ENCODE results near the gene MAML3.

MAML3 gene

DNA sequence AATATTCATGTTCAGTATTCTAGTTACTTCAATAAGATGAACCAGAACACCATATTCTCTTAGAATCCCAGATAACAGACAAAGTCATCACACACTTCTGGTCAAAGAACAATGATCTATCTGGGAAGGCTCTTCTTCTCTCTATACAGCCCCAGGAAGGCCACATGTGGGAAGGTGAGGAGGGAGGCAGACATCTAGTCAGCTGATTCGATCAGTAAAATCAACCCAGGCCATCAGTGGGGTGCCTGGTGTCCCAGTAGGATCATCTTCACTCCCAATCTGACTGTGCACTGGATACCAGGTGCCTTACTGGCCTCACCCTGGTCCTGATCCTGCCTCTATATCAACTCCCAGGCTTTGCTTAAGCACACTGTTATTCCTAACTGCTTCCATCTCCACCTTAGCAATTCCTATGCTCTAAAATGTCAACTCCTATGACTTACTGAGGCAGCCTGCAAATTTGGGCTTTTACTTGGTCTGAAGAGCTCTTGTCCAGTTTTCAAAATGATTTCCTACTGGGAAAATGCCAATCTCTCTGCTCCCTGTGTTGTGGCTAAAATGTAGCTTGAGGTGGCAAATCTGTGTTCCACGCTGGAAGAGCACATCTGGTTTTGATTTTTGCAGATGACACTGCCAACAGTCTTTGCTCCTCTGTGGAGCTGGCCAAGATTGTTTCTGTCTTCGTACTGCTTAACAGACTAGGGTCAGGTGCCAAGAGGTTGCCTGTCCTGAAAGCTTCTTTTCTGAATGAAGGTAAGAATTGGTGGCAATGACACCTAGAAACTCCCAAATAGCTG lies 359.6 kb downstream of the MAML3 start:
- TF ChIP-seq GATA2 (IDR thresholded peaks at IDR 0.05; ENCODE audit: low read depth, low read length) = peak; percentile 70
- peak; percentile 52; the same call in 1 of the 2 replicates for TF ChIP-seq GATA3 (IDR thresholded peaks at IDR 0.05; ENCODE audit: low read depth, low read length)

DNA sequence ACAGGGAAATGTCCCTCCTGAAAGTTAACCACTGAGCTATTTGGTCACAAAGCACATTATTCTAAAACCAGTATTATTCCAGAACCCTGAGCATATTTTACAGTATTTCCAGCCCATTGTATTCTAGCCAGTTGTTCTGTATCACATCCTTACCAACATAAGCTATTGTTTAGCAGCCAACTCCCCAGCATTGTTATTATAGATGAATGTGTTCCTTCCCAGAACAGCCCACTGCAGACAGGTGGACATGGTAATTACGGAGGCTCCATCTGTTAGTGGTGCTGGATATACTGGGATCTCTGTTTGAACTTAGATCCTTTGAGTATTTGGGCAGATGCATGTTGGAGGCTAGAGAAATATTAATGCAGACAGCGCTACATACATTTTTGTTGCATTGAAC lies 362.3 kb downstream of the MAML3 start:
- no peak for TF ChIP-seq GATA3 (IDR thresholded peaks at IDR 0.05; ENCODE audit: low read depth, low read length)
- no peak for TF ChIP-seq GATA2 (IDR thresholded peaks at IDR 0.05; ENCODE audit: low read depth, low read length)

DNA sequence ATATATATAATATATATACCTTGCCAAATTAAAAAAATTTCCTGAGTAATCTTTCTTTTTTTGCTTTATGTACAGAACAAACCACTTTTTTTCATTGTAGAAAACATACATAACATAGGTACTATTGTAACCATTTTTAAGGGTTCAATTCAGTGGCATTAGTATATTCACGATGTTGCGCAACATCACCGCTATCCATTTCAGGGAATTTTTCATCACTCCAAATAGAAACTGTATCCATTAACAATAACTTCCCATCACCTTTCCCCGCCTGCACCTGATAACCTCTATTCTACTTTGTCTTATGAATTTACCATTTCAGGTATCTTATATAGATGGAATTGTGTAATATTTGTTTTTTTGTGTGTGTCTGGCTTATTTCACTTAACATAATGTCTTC lies 363.7 kb downstream of the MAML3 start:
- TF ChIP-seq GATA3 (IDR thresholded peaks at IDR 0.05; ENCODE audit: low read depth, low read length) = no peak
- no peak for TF ChIP-seq GATA2 (IDR thresholded peaks at IDR 0.05; ENCODE audit: low read depth, low read length)

DNA sequence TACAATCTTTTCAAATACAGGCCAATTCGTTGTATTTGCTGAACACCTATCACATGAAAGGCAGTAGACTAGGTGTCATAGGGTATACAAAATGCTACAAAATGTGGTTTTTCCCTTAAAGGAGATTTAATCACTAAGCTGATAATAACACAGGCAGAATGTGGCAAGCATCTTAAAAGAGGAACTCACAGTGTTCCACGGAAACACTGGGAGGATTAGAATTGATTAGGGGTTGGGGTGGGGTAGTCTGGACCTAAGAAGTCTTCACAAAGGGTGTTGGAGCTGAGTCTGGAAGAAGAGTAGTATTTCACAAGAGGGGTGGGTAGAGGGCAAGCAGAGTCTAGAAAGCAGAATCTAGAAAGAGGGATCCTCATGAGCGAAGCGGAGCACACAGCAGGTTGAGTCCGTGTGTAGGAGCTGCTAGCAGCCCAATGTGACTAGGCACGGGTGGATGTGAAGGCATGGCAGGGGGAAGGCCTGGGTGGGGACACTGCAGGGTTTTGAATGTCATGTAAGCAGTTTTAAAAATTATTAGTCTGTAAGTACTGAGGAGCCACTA lies 364.8 kb downstream of the MAML3 start:
- TF ChIP-seq GATA2 (IDR thresholded peaks at IDR 0.05; ENCODE audit: low read depth, low read length) (no peak), GATA3 (IDR thresholded peaks at IDR 0.05; ENCODE audit: low read depth, low read length) (no peak)

DNA sequence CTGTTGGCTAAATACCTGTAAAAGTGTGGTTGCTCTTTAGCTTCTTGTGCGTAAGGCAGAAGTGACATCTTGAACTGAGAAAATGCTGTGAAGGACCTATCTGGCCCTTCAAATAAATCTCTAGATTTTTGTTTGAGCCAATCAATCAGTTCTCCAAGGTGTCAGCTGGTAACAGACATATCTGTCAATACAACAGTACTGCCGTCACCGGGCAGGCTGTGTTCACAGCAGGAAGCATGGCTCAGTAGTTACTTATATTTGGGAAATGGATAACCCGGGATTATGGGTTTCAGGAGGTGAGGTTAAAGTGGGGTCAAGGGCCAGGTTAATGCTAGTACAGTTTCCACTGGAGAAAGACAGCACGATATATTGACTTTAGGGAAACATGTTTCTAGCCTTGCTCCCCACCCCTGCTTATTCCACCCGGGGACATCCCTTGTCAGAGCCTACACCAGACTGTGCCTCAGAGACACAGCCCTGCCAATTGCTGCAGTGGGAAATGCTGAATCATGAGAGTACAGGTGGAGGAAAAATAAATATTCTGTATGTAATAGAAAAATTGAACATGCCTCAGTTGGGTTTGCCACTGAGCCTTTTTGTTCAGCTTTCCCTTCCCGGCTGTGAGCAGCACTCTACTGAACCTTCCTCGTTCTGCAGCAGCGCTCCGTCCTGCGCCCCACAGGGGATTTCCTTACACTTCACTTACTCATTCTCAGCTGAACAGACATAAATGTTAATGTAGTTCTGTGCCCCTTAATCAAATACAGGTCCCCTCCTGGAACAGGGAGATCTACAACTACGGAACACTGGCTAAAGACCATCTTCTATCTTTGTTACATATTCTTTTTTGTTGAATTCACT lies 367.3 kb downstream of the MAML3 start:
- TF ChIP-seq GATA2 (IDR thresholded peaks at IDR 0.05; ENCODE audit: low read depth, low read length) = no peak
- TF ChIP-seq GATA3 (IDR thresholded peaks at IDR 0.05; ENCODE audit: low read depth, low read length) = no peak

DNA sequence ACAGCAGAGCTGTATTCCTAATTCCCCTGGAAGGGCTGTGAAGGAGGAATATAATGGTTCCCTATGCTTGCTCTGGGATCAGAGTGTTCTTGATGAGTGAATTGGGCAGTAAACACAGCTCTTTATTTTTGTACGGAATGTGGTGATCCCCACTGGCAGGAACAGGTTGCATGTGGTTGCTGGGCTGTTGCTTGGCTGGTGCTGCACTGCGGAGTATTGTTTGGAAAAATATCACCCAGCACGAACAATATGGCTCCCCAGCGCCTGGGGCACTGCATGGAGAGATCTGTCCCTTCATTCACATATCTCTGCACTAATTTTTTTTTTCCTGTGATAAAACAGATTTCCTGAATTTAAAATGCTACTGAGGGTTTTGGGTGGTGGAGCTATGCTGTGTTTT lies 368.6 kb downstream of the MAML3 start:
- no peak for TF ChIP-seq GATA3 (IDR thresholded peaks at IDR 0.05; ENCODE audit: low read depth, low read length)
- no peak for TF ChIP-seq GATA2 (IDR thresholded peaks at IDR 0.05; ENCODE audit: low read depth, low read length)

DNA sequence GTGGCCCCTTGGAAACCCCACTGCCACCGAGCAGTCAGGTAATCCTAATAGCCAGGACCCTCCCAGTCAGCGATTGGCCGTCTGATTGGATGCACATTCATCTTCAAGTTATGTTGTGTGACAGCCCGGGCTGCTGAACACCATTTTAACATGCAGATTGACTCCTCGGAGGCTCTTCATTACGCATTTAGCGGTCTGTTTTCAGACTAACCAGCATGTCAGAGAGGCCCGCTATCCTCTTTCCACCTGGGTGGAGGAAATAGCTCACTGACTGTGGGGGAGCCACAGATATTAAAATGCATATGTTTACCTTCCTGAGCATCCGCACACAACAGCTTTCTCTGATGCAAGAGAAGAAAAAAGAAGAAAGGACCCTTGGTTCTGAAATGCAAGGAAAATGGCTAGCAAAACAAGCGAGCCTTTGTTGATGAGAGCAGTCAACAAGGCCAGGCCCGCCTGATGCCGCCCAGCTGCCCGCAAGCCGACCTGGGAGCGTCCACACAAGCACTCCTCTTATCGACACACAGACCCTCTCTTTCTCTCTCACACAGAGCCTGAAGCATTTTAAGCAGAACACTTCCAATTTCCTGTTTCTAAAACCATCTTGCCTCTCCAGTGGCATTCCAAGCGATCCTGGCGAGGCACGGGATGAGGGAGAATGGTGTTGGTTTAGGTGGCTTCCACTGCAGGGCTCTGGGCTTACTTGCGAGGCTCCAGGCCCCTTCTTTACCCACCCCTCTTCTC lies 370.1 kb downstream of the MAML3 start:
- TF ChIP-seq GATA2 (IDR thresholded peaks at IDR 0.05; ENCODE audit: low read depth, low read length) = peak; percentile 44
- no peak for TF ChIP-seq GATA3 (IDR thresholded peaks at IDR 0.05; ENCODE audit: low read depth, low read length)

DNA sequence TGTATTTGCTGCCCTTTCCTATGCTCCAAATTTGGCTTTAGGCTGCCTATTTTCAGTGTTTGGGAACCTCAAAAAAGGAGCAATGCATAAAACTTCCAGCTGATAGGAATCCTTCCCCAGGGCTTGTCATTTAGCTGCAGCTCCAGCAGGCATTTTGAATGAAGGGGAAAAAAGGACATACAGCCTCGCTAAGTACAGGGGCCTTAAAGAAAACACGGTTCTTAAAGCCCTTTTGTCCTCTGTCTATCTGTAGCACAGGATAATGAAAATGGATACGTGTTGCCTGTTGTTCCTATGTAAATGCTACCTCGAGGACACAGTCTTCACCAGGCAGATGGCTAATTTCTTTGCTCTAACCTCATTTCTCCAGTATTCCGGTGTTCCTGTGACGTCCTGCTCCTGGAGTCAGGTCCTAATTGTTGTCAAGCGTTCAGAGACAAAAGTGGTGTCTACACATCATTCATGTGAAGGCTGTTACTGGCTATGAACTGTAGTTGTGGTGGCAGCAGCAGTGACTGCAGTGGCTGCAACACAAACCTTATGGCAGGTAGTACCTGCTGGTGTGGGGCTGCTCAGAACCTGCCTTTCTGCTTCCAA lies 371.0 kb downstream of the MAML3 start:
- TF ChIP-seq GATA2 (IDR thresholded peaks at IDR 0.05; ENCODE audit: low read depth, low read length) (no peak), GATA3 (IDR thresholded peaks at IDR 0.05; ENCODE audit: low read depth, low read length) (no peak)

DNA sequence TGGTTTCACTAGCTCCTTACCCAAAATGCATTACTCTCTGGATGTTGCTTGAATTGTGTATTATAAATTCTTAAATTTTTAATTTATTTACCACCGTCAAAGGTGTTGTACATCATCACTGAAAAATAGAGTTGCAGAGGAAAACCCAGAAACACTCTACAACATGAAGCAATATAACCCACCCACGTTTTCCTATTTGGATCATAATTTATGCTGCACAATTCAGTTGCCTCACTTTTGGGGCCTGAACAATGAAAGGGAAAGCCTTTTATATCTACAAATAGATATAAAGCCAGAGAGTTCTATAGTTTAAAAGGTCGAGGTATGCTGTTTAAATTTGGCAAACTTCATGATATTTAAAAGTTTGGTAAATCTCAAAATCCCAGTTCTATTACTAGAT lies 372.9 kb downstream of the MAML3 start:
- TF ChIP-seq GATA3 (IDR thresholded peaks at IDR 0.05; ENCODE audit: low read depth, low read length) = no peak
- no peak for TF ChIP-seq GATA2 (IDR thresholded peaks at IDR 0.05; ENCODE audit: low read depth, low read length)

DNA sequence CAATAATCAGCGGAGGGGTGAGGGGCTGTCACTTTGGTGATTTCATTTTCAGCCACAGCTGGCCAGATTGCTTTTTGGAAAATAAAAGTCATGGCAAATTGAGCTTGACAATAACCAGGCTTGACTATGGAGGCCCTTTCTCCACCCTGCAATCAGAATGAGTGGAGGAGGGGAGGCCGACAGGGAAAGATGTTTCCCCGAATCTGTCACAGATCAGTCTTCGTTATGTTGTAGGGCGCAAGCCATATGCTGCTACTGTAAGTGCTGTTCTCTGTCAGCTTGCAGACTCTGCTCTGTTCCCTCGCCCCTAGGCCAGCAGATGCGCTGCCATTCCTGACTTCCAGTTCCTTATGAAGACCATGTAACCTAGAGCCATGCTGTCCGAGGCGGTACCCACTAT lies 374.3 kb downstream of the MAML3 start:
- peak; percentile 85 for TF ChIP-seq GATA2 (IDR thresholded peaks at IDR 0.05; ENCODE audit: low read depth, low read length)
- TF ChIP-seq GATA3 (IDR thresholded peaks at IDR 0.05; ENCODE audit: low read depth, low read length) = no peak

DNA sequence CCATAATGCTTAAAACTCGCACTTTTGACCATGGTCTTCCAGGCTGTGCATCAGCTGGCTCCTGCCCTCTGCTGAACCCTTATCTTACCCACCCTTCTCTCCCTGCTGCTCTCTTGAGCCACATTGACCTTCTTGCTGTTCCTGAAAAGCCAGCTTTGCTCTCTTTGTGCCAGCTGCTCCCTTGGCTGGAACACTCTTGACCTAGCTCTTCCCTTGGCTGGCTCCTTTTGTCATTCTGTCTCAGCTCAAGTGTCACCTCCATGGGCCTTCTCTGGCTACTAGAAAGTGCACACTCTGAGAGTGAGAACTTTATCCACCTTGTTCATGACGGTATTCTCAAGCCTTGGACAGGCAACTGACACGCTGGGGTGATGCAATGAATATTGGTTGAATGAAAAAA lies 376.2 kb downstream of the MAML3 start:
- no peak for TF ChIP-seq GATA2 (IDR thresholded peaks at IDR 0.05; ENCODE audit: low read depth, low read length)

DNA sequence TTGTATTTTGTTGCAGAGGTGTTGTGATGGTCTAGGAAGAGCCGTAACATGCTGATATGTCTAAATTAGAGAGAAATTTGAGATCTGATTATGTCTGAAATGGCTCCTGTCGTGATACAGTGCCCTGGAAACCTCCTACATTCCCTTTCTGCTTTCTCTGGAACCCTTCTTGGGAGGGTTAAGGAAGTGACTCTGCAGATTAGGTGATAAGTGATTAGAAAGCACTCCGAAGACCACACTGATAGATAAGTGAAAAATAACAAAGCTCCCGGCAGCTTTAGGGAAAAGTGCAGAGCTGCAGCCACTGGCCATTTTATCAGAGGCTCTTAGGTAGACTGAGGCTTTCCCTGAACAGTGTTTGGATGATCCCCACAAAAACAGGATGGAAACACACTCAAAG lies 377.7 kb downstream of the MAML3 start:
- TF ChIP-seq GATA3 (IDR thresholded peaks at IDR 0.05; ENCODE audit: low read depth, low read length) (peak; percentile 34; the same call in 1 of the 2 replicates), GATA2 (IDR thresholded peaks at IDR 0.05; ENCODE audit: low read depth, low read length) (peak; percentile 74)

DNA sequence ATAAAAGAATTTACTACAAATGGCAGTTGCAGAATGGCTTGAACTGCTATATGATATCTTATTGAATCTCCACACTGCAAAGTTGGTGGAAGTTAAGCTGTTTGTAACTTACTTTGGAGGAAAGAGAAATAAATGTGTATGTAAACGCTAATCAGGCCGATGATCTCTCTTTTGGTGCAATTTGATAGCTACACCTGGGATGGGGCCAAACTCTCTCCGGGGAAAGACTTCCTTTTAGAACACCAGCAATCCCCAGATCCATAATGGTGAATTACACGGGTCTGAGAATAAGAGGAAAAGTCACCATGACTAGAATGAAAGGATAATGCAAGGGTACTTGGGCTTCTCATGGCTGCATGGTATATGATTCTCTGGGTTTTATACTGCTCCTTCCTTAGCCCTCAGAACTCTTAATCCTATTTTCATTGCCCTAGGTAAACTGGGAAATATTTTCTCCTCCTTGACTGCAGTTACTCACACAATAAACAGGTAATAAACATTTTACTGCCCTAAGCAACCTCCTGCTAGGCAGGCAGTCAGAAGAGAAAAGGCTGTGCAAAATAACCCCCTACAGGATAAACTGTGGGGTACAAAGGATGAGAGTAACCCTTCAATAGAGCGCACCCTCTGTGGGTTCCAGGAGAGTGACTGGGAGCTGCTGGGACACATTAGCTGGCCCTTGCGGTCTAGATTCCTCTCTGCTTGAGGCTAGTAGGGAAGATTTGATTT lies 379.1 kb downstream of the MAML3 start:
- TF ChIP-seq GATA3 (IDR thresholded peaks at IDR 0.05; ENCODE audit: low read depth, low read length) (no peak), GATA2 (IDR thresholded peaks at IDR 0.05; ENCODE audit: low read depth, low read length) (no peak)
